Vagina (tissue), 2 donors: ENCODE data around the gene U2AF1.
"Not testable (repeated sequence)": the region's sequence is repeated elsewhere in the genome, so short reads cannot be mapped to it uniquely, and the experiment has no call there.

Source experiments
- POLR2A ChIP-seq, 2 donors: fragments of 450-650 bp; IDR thresholded peaks; one replicate each; pipeline ENCODE4 v1.6.1; 2017; ENCODE audit warnings: antibody characterized with exemption in 2 of 2, mild to moderate bottlenecking in 2 of 2, moderate library complexity in 2 of 2
- TF ChIP-seq, protein P1 (sequence below), 3 experiments: fragments of 450-650 bp in 2 of 3; fragments of 200-600 bp in 1 of 3; sonication (generic) in 1 of 3; IDR thresholded peaks; one replicate each; pipeline ENCODE4 v1.5.1; 2017 to 2019; ENCODE audit warnings: antibody characterized with exemption in 3 of 3, mild to moderate bottlenecking in 2 of 3, moderate library complexity in 2 of 3

DNA sequence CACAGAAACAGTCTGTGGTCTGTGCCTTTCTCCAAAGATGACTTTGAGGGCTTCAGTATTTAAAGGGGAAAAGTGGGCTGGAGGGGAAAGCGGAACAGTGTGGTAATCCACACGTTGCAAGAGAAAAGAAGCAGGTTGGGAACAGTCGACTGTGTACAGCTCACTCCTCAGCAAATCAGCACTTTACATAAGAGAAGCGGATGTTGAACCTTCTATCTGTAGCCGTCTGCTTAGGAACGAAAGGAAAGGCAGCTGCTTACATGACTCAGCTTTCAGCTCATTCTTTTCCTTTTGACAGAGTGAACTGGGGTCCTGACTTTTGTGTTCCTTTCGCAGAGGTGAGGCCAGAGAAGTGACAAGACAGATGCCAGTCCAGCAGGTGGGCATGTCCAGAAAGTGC lies 1.6 kb upstream of the U2AF1 start:
- TF ChIP-seq, protein P1, sequence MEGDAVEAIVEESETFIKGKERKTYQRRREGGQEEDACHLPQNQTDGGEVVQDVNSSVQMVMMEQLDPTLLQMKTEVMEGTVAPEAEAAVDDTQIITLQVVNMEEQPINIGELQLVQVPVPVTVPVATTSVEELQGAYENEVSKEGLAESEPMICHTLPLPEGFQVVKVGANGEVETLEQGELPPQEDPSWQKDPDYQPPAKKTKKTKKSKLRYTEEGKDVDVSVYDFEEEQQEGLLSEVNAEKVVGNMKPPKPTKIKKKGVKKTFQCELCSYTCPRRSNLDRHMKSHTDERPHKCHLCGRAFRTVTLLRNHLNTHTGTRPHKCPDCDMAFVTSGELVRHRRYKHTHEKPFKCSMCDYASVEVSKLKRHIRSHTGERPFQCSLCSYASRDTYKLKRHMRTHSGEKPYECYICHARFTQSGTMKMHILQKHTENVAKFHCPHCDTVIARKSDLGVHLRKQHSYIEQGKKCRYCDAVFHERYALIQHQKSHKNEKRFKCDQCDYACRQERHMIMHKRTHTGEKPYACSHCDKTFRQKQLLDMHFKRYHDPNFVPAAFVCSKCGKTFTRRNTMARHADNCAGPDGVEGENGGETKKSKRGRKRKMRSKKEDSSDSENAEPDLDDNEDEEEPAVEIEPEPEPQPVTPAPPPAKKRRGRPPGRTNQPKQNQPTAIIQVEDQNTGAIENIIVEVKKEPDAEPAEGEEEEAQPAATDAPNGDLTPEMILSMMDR (IDR thresholded peaks at IDR 0.05) = not testable (repeated sequence)
- TF ChIP-seq POLR2A (IDR thresholded peaks at IDR 0.05) = not testable (repeated sequence)
